ENCODE data around the gene IMPA2. TPM values are rescaled to one million over a fixed set of nuclear protein-coding genes. Genes with fewer than 3 reads are reported as not detected.

Gene IMPA2
- polyA plus RNA-seq, 1 donor, result 34.8 TPM

DNA sequence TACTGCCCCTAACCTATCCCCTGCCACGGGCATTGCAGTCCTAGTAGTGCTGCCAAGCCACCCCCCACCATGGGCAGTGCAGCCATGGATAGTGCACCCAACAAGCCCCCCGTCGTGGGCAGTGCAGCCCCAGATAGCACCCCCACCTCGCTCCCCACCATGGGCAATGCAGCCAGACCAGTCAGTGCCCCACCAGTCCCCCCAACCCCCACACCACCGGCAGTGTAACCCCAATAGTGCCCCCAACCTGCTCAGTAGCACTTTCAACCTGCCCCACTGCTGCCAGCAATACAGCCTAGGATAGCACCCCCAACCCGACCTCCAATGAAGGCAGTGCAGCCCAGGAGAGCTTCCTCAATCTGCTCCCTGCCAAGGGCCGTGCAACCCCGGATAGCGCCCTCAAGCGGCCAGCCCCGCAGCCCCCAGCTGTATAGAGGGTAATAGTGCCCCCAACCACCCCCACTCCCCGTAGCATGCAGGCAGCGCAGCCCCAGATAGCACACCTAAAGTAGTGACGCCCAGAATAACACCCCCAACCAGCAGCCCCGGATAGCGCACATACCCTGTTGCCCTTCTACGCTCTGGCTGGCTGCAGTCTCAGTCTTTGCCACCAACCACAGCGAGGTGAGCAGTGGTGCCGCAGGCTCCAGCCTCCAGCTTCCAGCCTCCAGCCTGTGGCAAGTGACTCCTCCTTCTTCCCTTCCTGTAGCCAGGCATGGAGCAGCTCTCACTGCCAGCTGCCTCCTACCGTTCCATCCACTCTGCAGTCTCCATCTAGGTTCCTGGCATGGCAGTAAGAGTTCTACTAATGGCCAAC, 66.9 kb downstream of the IMPA2 start:
- Histone ChIP-seq H3K36me3 (ENCODE audit: control insufficient read depth, insufficient read depth, low read length) (no peaks in the 10 kb centered on the region), H3K4me3 (ENCODE audit: low read length) (no peak overlapping the region), H3K9me3 (ENCODE audit: control insufficient read depth, low read depth, low read length) (no peaks in the 10 kb centered on the region), H3K4me1 (ENCODE audit: control insufficient read depth, insufficient read depth, low read length) (no peaks in the 10 kb centered on the region), H3K27me3 (ENCODE audit: control insufficient read depth, insufficient read depth, low read length) (no peaks in the 10 kb centered on the region), H3K27ac (ENCODE audit: low read length) (no peak overlapping the region)
- no CpG with 5 or more reads among the region's 20 CpGs for WGBS (ENCODE audit: insufficient coverage, low lambda C conversion rate)
- DNase-seq, result no peak

DNA sequence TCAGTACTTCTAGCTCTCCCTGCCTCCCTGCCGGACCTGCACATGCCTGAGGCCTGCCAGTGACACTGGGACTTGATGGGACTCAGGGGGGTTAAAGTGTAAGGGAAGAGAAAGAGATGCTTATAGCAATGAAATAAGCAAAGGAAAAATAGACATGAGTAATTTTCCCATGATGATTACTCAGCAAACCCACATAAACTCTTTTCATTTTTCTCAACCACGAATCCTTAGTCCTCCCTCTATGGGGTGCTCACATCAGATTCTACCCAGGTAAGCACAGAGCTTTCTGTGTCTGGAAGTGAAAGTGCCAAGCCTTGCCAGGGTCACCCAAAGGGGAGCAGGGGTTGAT, 67.5 kb downstream of the IMPA2 start:
- 86% methylated on average over 1 of the region's 2 CpGs for WGBS (ENCODE audit: insufficient coverage, low lambda C conversion rate)
- H3K4me1 ChIP-seq (ENCODE audit: control insufficient read depth, insufficient read depth, low read length), result no peaks in the 10 kb centered on the region
- no peaks in the 10 kb centered on the region for H3K9me3 ChIP-seq (ENCODE audit: control insufficient read depth, low read depth, low read length)
- H3K27me3 ChIP-seq (ENCODE audit: control insufficient read depth, insufficient read depth, low read length), result peaks cover 2% of the 10 kb centered on the region
- DNase-seq, result no peak
- H3K4me3 ChIP-seq (ENCODE audit: low read length), result no peak overlapping the region
- no peaks in the 10 kb centered on the region for H3K36me3 ChIP-seq (ENCODE audit: control insufficient read depth, insufficient read depth, low read length)
- H3K27ac ChIP-seq (ENCODE audit: low read length), result no peak overlapping the region

DNA sequence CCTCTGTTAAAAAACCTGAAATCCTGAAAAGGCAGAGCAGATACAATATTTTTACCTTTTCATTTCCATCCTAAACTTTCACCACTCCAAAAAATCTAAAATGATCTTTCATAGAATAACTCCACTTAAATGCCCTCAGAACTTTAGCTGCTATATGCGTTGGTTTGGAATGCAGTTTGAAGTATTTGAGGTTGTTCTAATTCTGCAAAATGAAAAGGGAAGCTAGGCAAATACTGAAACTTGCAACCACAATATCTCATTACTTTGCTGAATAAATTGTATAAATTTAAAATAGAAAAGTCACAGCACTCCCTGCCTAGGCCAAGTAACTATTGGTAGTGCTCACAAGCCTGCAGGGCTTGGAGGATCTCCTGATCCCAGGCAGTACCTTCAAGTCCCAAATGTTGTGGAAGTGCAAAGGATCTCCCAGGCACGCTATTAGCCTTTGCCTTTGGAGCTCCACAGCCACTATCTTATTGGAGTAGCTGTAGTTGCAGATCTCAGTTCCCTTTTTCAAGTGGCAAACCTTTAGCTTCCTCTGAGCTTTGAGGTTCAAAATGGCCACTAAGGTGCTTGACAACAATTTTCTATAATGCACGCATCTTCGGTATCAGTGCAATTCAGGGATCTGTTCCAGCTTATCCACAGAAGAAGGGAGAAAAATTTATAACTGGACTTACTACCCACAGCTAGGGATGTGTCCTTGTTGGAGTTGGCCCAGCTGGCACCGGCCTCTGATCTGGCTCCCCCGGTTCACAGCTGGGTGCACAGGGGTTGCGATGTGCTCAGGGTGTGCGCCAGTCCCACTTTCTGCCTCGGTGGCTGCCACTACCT, 68.9 kb downstream of the IMPA2 start:
- WGBS (ENCODE audit: insufficient coverage, low lambda C conversion rate), result no CpG with 5 or more reads among the region's 9 CpGs
- H3K27me3 ChIP-seq (ENCODE audit: control insufficient read depth, insufficient read depth, low read length), result peaks cover 2% of the 10 kb centered on the region
- no peak overlapping the region for H3K27ac ChIP-seq (ENCODE audit: low read length)
- no peaks in the 10 kb centered on the region for H3K4me1 ChIP-seq (ENCODE audit: control insufficient read depth, insufficient read depth, low read length)
- no peaks in the 10 kb centered on the region for H3K9me3 ChIP-seq (ENCODE audit: control insufficient read depth, low read depth, low read length)
- H3K4me3 ChIP-seq (ENCODE audit: low read length), result no peak overlapping the region
- H3K36me3 ChIP-seq (ENCODE audit: control insufficient read depth, insufficient read depth, low read length), result no peaks in the 10 kb centered on the region
- DNase-seq, result no peak

DNA sequence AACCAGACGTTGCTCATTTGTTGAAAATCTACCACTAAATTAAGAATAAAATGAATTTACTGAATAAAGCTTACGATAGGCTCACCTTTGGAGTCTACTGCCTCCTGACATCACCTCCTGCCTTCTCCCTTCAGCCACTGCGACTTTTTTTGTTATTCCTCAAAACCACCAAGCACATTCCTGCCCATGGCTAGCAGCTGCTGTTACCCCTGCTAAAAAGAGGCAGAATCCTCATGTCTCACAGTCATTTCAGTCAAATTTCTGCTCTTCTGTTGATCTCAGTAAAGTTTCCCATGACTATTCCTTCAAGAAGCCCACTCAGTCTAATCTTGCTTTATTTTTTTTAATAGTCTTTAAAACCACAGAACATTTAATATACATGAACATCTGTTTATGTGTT, 71.6 kb downstream of the IMPA2 start:
- Histone ChIP-seq H3K27me3 (ENCODE audit: control insufficient read depth, insufficient read depth, low read length) (peaks cover 2% of the 10 kb centered on the region), H3K27ac (ENCODE audit: low read length) (no peak overlapping the region), H3K9me3 (ENCODE audit: control insufficient read depth, low read depth, low read length) (no peaks in the 10 kb centered on the region), H3K36me3 (ENCODE audit: control insufficient read depth, insufficient read depth, low read length) (no peaks in the 10 kb centered on the region), H3K4me3 (ENCODE audit: low read length) (no peak overlapping the region), H3K4me1 (ENCODE audit: control insufficient read depth, insufficient read depth, low read length) (no peaks in the 10 kb centered on the region)
- no peak for DNase-seq
- WGBS (ENCODE audit: insufficient coverage, low lambda C conversion rate), result 50% methylated on average over 1 of the region's 3 CpGs

DNA sequence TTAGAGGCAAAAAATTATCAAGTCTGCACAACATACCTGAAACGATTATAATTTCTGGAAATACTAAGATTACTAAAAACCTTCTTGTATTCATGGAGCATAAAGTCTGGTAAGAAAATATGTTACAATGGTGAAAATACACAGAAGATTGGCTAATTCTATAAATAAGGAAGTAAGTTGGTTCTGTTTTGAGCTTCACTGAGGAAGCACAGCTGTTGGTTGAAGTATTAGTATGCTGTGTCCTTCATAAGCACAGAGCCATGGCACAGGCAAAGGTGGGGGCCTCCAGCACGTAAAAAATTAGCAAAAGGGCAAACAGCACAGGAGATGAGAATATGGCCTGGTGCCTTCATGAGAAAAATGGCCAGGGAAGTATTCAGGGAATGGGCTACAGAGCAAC, 72.0 kb downstream of the IMPA2 start:
- no peaks in the 10 kb centered on the region for H3K36me3 ChIP-seq (ENCODE audit: control insufficient read depth, insufficient read depth, low read length)
- DNase-seq, result no peak
- no peaks in the 10 kb centered on the region for H3K4me1 ChIP-seq (ENCODE audit: control insufficient read depth, insufficient read depth, low read length)
- 70% methylated on average over 2 of the region's 2 CpGs for WGBS (ENCODE audit: insufficient coverage, low lambda C conversion rate)
- H3K27me3 ChIP-seq (ENCODE audit: control insufficient read depth, insufficient read depth, low read length), result peaks cover 2% of the 10 kb centered on the region
- H3K9me3 ChIP-seq (ENCODE audit: control insufficient read depth, low read depth, low read length), result no peaks in the 10 kb centered on the region
- no peak overlapping the region for H3K4me3 ChIP-seq (ENCODE audit: low read length)
- no peak overlapping the region for H3K27ac ChIP-seq (ENCODE audit: low read length)

DNA sequence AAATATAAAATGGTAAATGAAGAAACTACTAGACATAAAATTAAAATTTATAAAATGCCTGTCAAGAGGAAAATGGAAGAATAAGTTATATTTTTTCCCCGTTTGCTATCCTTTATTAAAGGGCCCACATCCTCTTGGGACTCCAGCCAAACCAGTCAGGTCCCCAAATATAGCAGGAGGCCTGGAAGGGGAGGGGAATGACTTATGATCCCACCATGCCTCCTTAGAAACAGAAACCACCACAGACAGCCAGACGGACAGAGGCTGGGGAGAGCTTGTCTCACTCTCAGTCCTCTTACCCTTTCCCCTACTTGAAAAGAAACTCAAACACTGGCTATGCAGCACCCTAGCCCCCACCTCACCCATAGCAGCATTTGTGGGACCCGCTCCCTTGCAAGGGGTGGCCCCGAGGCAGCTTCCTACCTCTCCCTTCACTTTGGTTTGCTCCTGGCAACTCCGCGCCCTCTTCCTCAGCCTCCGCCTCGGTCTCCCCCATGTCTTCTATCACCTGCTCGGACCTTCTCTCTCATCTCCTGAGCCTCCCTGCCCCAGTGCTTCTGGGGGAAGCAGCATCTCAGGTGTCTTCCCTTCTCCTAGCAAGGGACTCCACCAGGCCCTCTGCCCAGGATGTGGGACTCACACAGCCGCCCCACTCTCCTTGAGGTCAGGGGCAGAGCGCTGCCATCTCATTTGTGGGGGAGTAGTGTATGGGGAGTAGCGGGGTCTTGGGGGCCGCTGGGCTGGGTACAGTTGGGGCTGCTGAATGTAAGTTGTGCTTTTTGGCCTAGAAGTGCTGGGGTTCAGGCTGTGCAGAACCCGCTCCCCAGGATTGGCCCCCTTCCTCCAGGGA, 75.0 kb downstream of the IMPA2 start:
- no peak overlapping the region for H3K27ac ChIP-seq (ENCODE audit: low read length)
- DNase-seq, result no peak
- H3K27me3 ChIP-seq (ENCODE audit: control insufficient read depth, insufficient read depth, low read length), result peaks cover 2% of the 10 kb centered on the region
- WGBS (ENCODE audit: insufficient coverage, low lambda C conversion rate), result no CpG with 5 or more reads among the region's 14 CpGs
- no peaks in the 10 kb centered on the region for H3K4me1 ChIP-seq (ENCODE audit: control insufficient read depth, insufficient read depth, low read length)
- H3K36me3 ChIP-seq (ENCODE audit: control insufficient read depth, insufficient read depth, low read length), result no peaks in the 10 kb centered on the region
- no peak overlapping the region for H3K4me3 ChIP-seq (ENCODE audit: low read length)
- no peaks in the 10 kb centered on the region for H3K9me3 ChIP-seq (ENCODE audit: control insufficient read depth, low read depth, low read length)

DNA sequence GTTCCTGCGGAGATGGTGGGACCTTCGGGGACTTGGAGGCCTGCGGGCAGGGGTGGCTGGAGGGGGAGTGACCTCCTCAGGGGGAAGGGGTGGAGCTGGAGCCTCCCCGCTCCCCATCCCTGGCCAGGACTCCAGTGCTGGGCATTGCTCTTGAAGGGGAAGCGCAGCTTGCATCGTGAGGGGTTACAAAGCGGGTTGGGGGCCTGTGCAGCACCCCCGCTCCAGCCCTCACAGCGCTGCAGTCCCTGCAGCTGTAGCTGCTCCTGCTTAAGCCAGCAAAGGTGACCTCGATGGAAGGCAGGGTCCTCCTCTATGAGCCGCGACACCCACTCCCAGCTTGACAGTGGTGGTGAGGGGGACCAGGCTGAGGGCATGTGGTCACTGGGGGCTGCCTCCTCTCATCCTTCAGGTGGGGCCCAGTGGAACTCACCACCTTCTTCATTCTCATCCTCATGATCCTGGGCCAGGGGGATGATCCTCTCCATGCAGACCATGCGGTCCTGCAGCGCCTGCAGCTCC, 75.6 kb downstream of the IMPA2 start:
- DNase-seq, result no peak
- no peaks in the 10 kb centered on the region for H3K4me1 ChIP-seq (ENCODE audit: control insufficient read depth, insufficient read depth, low read length)
- no peaks in the 10 kb centered on the region for H3K36me3 ChIP-seq (ENCODE audit: control insufficient read depth, insufficient read depth, low read length)
- no CpG with 5 or more reads among the region's 14 CpGs for WGBS (ENCODE audit: insufficient coverage, low lambda C conversion rate)
- no peak overlapping the region for H3K4me3 ChIP-seq (ENCODE audit: low read length)
- no peak overlapping the region for H3K27ac ChIP-seq (ENCODE audit: low read length)
- no peaks in the 10 kb centered on the region for H3K9me3 ChIP-seq (ENCODE audit: control insufficient read depth, low read depth, low read length)
- peaks cover 2% of the 10 kb centered on the region for H3K27me3 ChIP-seq (ENCODE audit: control insufficient read depth, insufficient read depth, low read length)

DNA sequence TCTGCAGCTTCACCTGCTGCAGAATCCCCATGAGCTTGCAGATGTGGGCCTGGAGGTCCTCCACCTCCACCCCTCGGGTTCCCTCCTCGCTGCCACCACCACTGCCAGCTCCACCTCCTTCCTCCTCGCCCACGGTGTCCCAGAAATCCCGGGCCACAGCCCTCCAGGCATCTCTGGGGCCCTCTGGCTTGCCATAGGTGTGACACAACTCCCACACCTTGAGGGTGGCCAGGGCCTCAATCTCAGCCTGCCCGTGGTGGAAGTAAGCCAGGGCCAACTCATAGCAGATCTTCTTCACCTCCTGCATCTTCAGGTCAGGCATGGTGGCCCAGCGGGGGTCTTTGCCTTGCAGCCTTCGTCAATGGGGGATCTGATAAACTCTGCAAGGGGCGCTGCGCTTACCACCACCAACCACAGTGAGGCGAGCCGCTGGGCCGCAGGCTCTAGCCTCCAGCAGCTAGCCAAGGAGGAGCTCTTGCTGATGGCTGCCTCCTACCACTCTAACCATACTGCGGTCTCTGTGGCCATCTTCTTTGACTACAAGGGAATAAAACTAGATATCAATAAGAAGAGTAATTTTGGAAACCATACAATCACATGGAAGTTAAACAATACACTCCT, 76.2 kb downstream of the IMPA2 start:
- Histone ChIP-seq H3K4me1 (ENCODE audit: control insufficient read depth, insufficient read depth, low read length) (no peaks in the 10 kb centered on the region), H3K36me3 (ENCODE audit: control insufficient read depth, insufficient read depth, low read length) (no peaks in the 10 kb centered on the region), H3K27me3 (ENCODE audit: control insufficient read depth, insufficient read depth, low read length) (peaks cover 2% of the 10 kb centered on the region), H3K9me3 (ENCODE audit: control insufficient read depth, low read depth, low read length) (no peaks in the 10 kb centered on the region), H3K4me3 (ENCODE audit: low read length) (no peak overlapping the region), H3K27ac (ENCODE audit: low read length) (no peak overlapping the region)
- whole genome bisulfite sequencing (ENCODE audit: insufficient coverage, low lambda C conversion rate), result 50% methylated on average over 1 of the region's 14 CpGs
- no peak for DNase-seq

DNA sequence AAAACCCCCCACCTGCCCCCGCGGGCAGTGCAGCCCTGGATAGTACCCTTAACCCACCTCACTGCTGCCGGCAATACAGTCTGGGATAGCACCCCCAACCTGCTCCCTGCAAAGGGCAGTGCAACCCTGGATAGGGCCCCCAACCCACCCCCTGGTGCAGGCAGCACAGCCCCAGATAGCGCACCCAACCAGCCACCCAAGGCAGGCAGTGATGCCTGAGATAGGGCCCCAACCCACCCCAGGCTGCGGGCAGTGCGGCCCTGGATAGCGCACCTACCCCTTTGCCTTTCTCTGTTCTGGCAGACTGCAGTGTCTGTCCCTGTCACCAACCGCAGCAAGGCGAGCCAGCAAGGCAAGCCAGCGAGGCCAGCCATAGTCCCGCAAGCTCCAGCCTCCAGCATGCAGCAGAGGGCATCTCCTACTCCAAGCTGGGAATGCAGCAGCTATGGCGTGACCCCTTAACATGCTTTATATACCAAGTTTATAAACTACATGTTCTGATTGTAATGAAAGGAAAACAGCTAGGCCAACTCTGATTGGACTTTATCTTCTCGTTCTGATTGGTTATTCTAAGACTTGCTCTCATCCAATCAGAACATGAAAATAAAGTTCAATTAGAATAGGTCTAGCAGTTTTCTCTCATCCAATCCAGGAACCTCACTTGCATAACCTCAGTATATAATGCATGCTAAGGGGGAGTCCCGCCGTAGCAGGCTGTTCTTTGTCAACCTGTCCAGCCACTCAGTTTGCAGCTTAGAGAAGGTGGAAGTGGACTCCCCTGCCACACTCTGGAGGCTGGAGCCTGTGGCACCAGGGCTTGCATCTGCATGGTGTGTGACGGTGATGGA, 78.3 kb downstream of the IMPA2 start:
- DNase-seq, result no peak
- H3K36me3 ChIP-seq (ENCODE audit: control insufficient read depth, insufficient read depth, low read length), result no peaks in the 10 kb centered on the region
- H3K4me3 ChIP-seq (ENCODE audit: low read length), result no peak overlapping the region
- 95% methylated on average over 4 of the region's 16 CpGs for WGBS (ENCODE audit: insufficient coverage, low lambda C conversion rate)
- no peak overlapping the region for H3K27ac ChIP-seq (ENCODE audit: low read length)
- no peaks in the 10 kb centered on the region for H3K9me3 ChIP-seq (ENCODE audit: control insufficient read depth, low read depth, low read length)
- no peaks in the 10 kb centered on the region for H3K27me3 ChIP-seq (ENCODE audit: control insufficient read depth, insufficient read depth, low read length)
- no peaks in the 10 kb centered on the region for H3K4me1 ChIP-seq (ENCODE audit: control insufficient read depth, insufficient read depth, low read length)
